Measurements from ENCODE around the gene GPT2.

GRCh38 chr16:46971271-46971670, 87.1 kb downstream of the GPT2 start:
- TF ChIP-seq EZH2 (IDR thresholded peaks at IDR 0.05; ENCODE audit: borderline replicate concordance) (no peak), CTCF (IDR thresholded peaks at IDR 0.05; ENCODE audit: poor library complexity) (no peak)

Data from hepatocyte (in vitro differentiated cells).